Caco-2 (cell line): ENCODE results near the gene CASP6. TPM values are rescaled to one million over a fixed set of nuclear protein-coding genes. Genes with fewer than 3 reads are reported as not detected.
A peak's percentile ranks its signal among the peaks of the same experiment; 100 is the strongest.

Source experiments
- BruUV-seq: library from RNA; stranded (reverse); fragments of 400-500 nt; replicated peaks from 2 replicates; lab custom pipeline; 2021; lab: Mats Ljungman, UMichigan
- CTCF ChIA-PET: fragments of 300-600 bp; sonication (Branson Sonifier 250); formaldehyde crosslinking; loops from one replicate; lab custom pipeline; 2022; ENCODE audit warnings: antibody characterized with exemption; lab: Charles Lee
- POLR2A ChIA-PET: fragments of 300-600 bp; sonication (Branson Sonifier 250); formaldehyde crosslinking; loops from one replicate; lab custom pipeline; 2022; ENCODE audit warnings: antibody characterized with exemption; lab: Charles Lee
- DNase-seq, 2 experiments: peaks; one replicate each; pipeline versions ENCODE4 v3.0.0 to v3.0.0-alpha.2; 2020 to 2022
- H3K27me3 ChIP-seq: replicated peaks from 2 replicates; pipeline ENCODE4 v1.6.0; 2011; ENCODE audit warnings: low read length; ENCODE audit not compliant: control insufficient read depth, insufficient read depth
- H3K36me3 ChIP-seq: 2 replicates; pipeline ENCODE4 v1.5.1; 2011; ENCODE audit warnings: low read length; ENCODE audit not compliant: control insufficient read depth, insufficient read depth
- H3K4me1 ChIP-seq: fragments of 250-450 bp; sonication (Bioruptor Pico); 2 replicates; pipeline ENCODE4 v1.5.1; 2020; ENCODE audit warnings: mild to moderate bottlenecking
- H3K4me3 ChIP-seq: 2 replicates; pipeline ENCODE4 v1.5.1; 2011; ENCODE audit warnings: low read depth, mild to moderate bottlenecking, control low read depth, low read length
- H3K9me3 ChIP-seq: fragments of 250-450 bp; sonication (Bioruptor Pico); 2 replicates; pipeline ENCODE4 v1.5.1; 2020; ENCODE audit warnings: mild to moderate bottlenecking, moderate library complexity
- H3K27ac Mint-ChIP-seq: one replicate; pipeline ENCODE4 v1.8.0; 2022; ENCODE audit warnings: mixed read lengths; ENCODE audit not compliant: unreplicated experiment
- H3K27me3 Mint-ChIP-seq: one replicate; pipeline ENCODE4 v1.8.0; 2022; ENCODE audit warnings: mixed read lengths; ENCODE audit not compliant: insufficient read depth, unreplicated experiment
- H3K36me3 Mint-ChIP-seq: one replicate; pipeline ENCODE4 v1.8.0; 2022; ENCODE audit warnings: mild to moderate bottlenecking, mixed read lengths; ENCODE audit not compliant: insufficient read depth, unreplicated experiment
- H3K4me1 Mint-ChIP-seq: one replicate; pipeline ENCODE4 v1.8.0; 2022; ENCODE audit warnings: low read depth, mixed read lengths; ENCODE audit not compliant: unreplicated experiment
- H3K4me3 Mint-ChIP-seq: one replicate; pipeline ENCODE4 v1.8.0; 2022; ENCODE audit warnings: mild to moderate bottlenecking, moderate library complexity, mixed read lengths; ENCODE audit not compliant: unreplicated experiment
- H3K9me3 Mint-ChIP-seq: one replicate; pipeline ENCODE4 v1.8.0; 2022; ENCODE audit warnings: mixed read lengths; ENCODE audit not compliant: unreplicated experiment
- CTCF ChIP-seq, 2 experiments: fragments of 200-600 bp in 1 of 2; IDR thresholded peaks; 1 replicate in 1 of 2; 2 replicates in 1 of 2; pipeline versions ENCODE4 v1.5.1 to v1.8.0; 2011 to 2022; ENCODE audit warnings: antibody characterized with exemption in 1 of 2, control low read depth in 1 of 2, inconsistent platforms in 1 of 2, low read depth in 1 of 2, low read length in 1 of 2, mild to moderate bottlenecking in 1 of 2, moderate library complexity in 1 of 2; ENCODE audit not compliant: insufficient read depth in 1 of 2, severe bottlenecking in 1 of 2, unreplicated experiment in 1 of 2
- intact Hi-C: fragments of 100-400 bp; cut with micrococcal nuclease; formaldehyde crosslinking; loops from one replicate; pipeline ENCODE4 v1.10.0; 2022; ENCODE audit not compliant: unreplicated experiment
- total RNA-seq: library from RNA; stranded (reverse); gene quantifications from 2 replicates; pipeline ENCODE4 v1.2.3, GENCODE V29; 2022

The CASP6 gene
- total RNA-seq, 1 experiment from 2014 or later, result 35.9 TPM

GRCh38 chr4:109730619-109731545, 27.6 kb upstream of the CASP6 start:
- TSS peak; percentile 57 for BruUV-seq
- Mint-ChIP-seq H3K27me3 (peaks cover 3% of the 10 kb centered on the region), H3K4me3 (peak overlapping the region; percentile 86), H3K9me3 (no peaks in the 10 kb centered on the region), H3K4me1 (peaks cover 9% of the 10 kb centered on the region), H3K27ac (no peak overlapping the region), H3K36me3 (no peaks in the 10 kb centered on the region)
- Histone ChIP-seq H3K27me3 (no peaks in the 10 kb centered on the region), H3K4me3 (peak overlapping the region; percentile 65), H3K9me3 (no peaks in the 10 kb centered on the region), H3K36me3 (no peaks in the 10 kb centered on the region), H3K4me1 (0 out of 2 replicates have a peak, but pooled peaks cover 8% of the 10 kb centered on the region)
- TF ChIP-seq CTCF (IDR thresholded peaks at IDR 0.05; ENCODE audit: insufficient read depth in 1 of 2, low read depth in 1 of 2, low read length in 1 of 2, severe bottlenecking in 1 of 2, unreplicated experiment in 1 of 2), result no peak
- intact Hi-C loops, result no loop called here
- no peak for DNase-seq
- ChIA-PET CTCF (interaction anchor here (0.6 to 1.1 kb wide), 2 partner anchors 28 to 40 kb away, joined by 3 to 6 read pairs; partner anchors contain the start of gene CASP6), POLR2A (interaction anchor here (0.8 to 1.4 kb wide), 3 partner anchors 13 to 89 kb away, joined by 3 to 5 read pairs (median 3); partner anchors contain the start of gene CASP6)

GRCh38 chr4:109729718-109730618, 26.7 kb upstream of the CASP6 start, which contains the start of gene PLA2G12A:
TSS of gene PLA2G12A (minus strand) at chr4:109730070. CDS start at chr4:109729809, 261 bp downstream.
- peak within 1 kb of the TSS; percentile 86 for H3K4me3 Mint-ChIP-seq
- H3K4me1 ChIP-seq, result 0 out of 2 replicates have a peak, but pooled peaks cover 5% of the 10 kb centered on the region
- peaks cover 3% of the 10 kb centered on the region for H3K27me3 Mint-ChIP-seq
- TF ChIP-seq CTCF (IDR thresholded peaks at IDR 0.05; ENCODE audit: insufficient read depth in 1 of 2, low read depth in 1 of 2, low read length in 1 of 2, severe bottlenecking in 1 of 2, unreplicated experiment in 1 of 2), result no peak
- H3K27me3 ChIP-seq, result no peaks in the 10 kb centered on the region
- H3K36me3 Mint-ChIP-seq, result no peaks in the 10 kb centered on the region
- H3K4me1 Mint-ChIP-seq, result peaks cover 9% of the 10 kb centered on the region
- H3K9me3 Mint-ChIP-seq, result no peaks in the 10 kb centered on the region
- DNase-seq, result peak; percentile 93
- POLR2A ChIA-PET, result interaction anchor here (0.8 to 1.4 kb wide), 4 partner anchors 14 to 89 kb away, joined by 3 to 5 read pairs (median 4); partner anchors contain the start of gene CASP6
- H3K4me3 ChIP-seq, result peak within 1 kb of the TSS; percentile 65
- BruUV-seq, result no TSS peak
- H3K27ac Mint-ChIP-seq, result peak within 1 kb of the TSS; percentile 84
- CTCF ChIA-PET, result interaction anchor here (0.5 to 1.4 kb wide), 5 partner anchors 26 to 494 kb away, joined by 3 to 6 read pairs (median 3); partner anchors contain the start of gene CASP6
- no peaks in the 10 kb centered on the region for H3K9me3 ChIP-seq
- H3K36me3 ChIP-seq, result no peaks in the 10 kb centered on the region
- intact Hi-C loops, result loop anchor here (1.0 to 5.0 kb wide), 4 partner anchors 27 to 298 kb away; partner anchors contain the start of genes CASP6, GAR1 and SEC24B
